OCI-LY1 (cell line): Measurements from ENCODE around the gene LPGAT1.

Experiments
- EZH2 ChIP-seq: fragments of 200-600 bp; sonication (generic), shearing (Covaris generic); IDR thresholded peaks from 2 replicates; pipeline ENCODE4 v1.8.0; 2017; ENCODE audit warnings: borderline replicate concordance, mixed run types, mild to moderate bottlenecking, antibody characterized with exemption, low read length, moderate library complexity, mixed read lengths
- TF ChIP-seq, protein P1 (sequence below): fragments of 200-600 bp; sonication (generic), shearing (Covaris generic); IDR thresholded peaks from 2 replicates; pipeline ENCODE4 v1.5.1; 2017; ENCODE audit warnings: mild to moderate bottlenecking, antibody characterized with exemption, low read length, moderate library complexity, mixed read lengths

- TF ChIP-seq EZH2 = no peak
- TF ChIP-seq, protein P1, sequence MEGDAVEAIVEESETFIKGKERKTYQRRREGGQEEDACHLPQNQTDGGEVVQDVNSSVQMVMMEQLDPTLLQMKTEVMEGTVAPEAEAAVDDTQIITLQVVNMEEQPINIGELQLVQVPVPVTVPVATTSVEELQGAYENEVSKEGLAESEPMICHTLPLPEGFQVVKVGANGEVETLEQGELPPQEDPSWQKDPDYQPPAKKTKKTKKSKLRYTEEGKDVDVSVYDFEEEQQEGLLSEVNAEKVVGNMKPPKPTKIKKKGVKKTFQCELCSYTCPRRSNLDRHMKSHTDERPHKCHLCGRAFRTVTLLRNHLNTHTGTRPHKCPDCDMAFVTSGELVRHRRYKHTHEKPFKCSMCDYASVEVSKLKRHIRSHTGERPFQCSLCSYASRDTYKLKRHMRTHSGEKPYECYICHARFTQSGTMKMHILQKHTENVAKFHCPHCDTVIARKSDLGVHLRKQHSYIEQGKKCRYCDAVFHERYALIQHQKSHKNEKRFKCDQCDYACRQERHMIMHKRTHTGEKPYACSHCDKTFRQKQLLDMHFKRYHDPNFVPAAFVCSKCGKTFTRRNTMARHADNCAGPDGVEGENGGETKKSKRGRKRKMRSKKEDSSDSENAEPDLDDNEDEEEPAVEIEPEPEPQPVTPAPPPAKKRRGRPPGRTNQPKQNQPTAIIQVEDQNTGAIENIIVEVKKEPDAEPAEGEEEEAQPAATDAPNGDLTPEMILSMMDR = no peak
These were observed 133.2 kb downstream of the LPGAT1 start for GRCh38 chr1:211697356-211697755.
